Endothelial cell of umbilical vein (primary cell): Measurements from ENCODE around the gene GPR183. TPM values are rescaled to one million over a fixed set of nuclear protein-coding genes. Genes with fewer than 3 reads are reported as not detected.

ENCODE experiments used
- BruUV-seq: library from RNA; stranded (reverse); fragments of 400-500 nt; replicated peaks from 2 replicates; lab custom pipeline; 2021; lab: Mats Ljungman, UMichigan
- CTCF ChIA-PET: fragments of 300-600, 350-600 bp; sonication (Branson Sonifier 250); formaldehyde crosslinking; loops from one replicate; lab custom pipeline; 2021; ENCODE audit warnings: antibody characterized with exemption, inconsistent platforms; lab: Charles Lee
- POLR2A ChIA-PET: fragments of 300-600, 350-600 bp; sonication (Branson Sonifier 250); formaldehyde crosslinking; loops from one replicate; lab custom pipeline; 2021; ENCODE audit warnings: antibody characterized with exemption, inconsistent platforms; lab: Charles Lee
- DNase-seq: peaks from one replicate; pipeline ENCODE4 v3.0.0-alpha.2; 2011; ENCODE audit warnings: low read depth, low spot score
- FAIRE-seq: peaks from 2 replicates; lab custom pipeline; 2011; peaks lifted over from hg19 to GRCh38; lab: Jason Lieb, UNC
- H2AFZ ChIP-seq: 2 replicates; pipeline ENCODE4 v1.6.0; 2012; ENCODE audit warnings: low read depth, low read length, control low read depth, inconsistent platforms
- H3K27ac ChIP-seq: 2 replicates; pipeline ENCODE4 v1.5.1; 2011; ENCODE audit warnings: low read depth, mild to moderate bottlenecking, control low read depth, low read length, moderate library complexity; ENCODE audit not compliant: insufficient read depth
- H3K27me3 ChIP-seq, 2 experiments: 2 replicates each; pipeline versions ENCODE4 v1.6.0 to v1.6.1; 2011; ENCODE audit warnings: low read length in 2 of 2, mixed read lengths in 1 of 2; ENCODE audit not compliant: control insufficient read depth in 2 of 2, insufficient read depth in 2 of 2
- H3K36me3 ChIP-seq, 2 experiments: 2 replicates in 1 of 2; 3 replicates in 1 of 2; pipeline ENCODE4 v1.5.1; 2011; ENCODE audit warnings: low read length in 2 of 2, mild to moderate bottlenecking in 1 of 2, moderate library complexity in 1 of 2; ENCODE audit not compliant: control insufficient read depth in 2 of 2, insufficient read depth in 2 of 2; ENCODE audit errors: extremely low read depth in 1 of 2
- H3K4me1 ChIP-seq: 3 replicates; pipeline ENCODE4 v1.5.1; 2011; ENCODE audit warnings: mild to moderate bottlenecking, low read length; ENCODE audit not compliant: control insufficient read depth, insufficient read depth; ENCODE audit errors: extremely low read depth
- H3K4me2 ChIP-seq: 2 replicates; pipeline ENCODE4 v1.6.1; 2011; ENCODE audit warnings: low read length, control low read depth, mixed read lengths; ENCODE audit not compliant: insufficient read depth
- H3K4me3 ChIP-seq, 3 experiments: fragments of 200-600 bp in 1 of 3; sonication (generic), shearing (Covaris generic) in 1 of 3; replicated peaks in 1 of 3; 2 replicates each; pipeline ENCODE4 v1.5.1; 2011 to 2016; ENCODE audit warnings: control low read depth in 3 of 3, low read length in 3 of 3, mild to moderate bottlenecking in 2 of 3, inconsistent platforms in 1 of 3, low read depth in 1 of 3, moderate library complexity in 1 of 3; ENCODE audit not compliant: insufficient read depth in 1 of 3
- H3K79me2 ChIP-seq: 2 replicates; pipeline ENCODE4 v1.6.0; 2012; ENCODE audit warnings: low read length, inconsistent platforms; ENCODE audit not compliant: control insufficient read depth, insufficient read depth
- H3K9ac ChIP-seq: replicated peaks from 2 replicates; pipeline ENCODE3; 2011; ENCODE audit warnings: low read length, control low read depth; ENCODE audit not compliant: insufficient read depth; ENCODE audit errors: extremely low read depth
- H3K9me1 ChIP-seq: replicated peaks from 3 replicates; pipeline ENCODE4 v1.6.0; 2011; ENCODE audit warnings: mild to moderate bottlenecking, low read length; ENCODE audit not compliant: control insufficient read depth, insufficient read depth; ENCODE audit errors: extremely low read depth
- H3K9me3 ChIP-seq: replicated peaks from 2 replicates; pipeline ENCODE4 v1.5.1; 2012; ENCODE audit warnings: low read length, inconsistent platforms; ENCODE audit not compliant: control insufficient read depth, insufficient read depth
- H4K20me1 ChIP-seq: replicated peaks from 2 replicates; pipeline ENCODE3; 2011; ENCODE audit warnings: mild to moderate bottlenecking, low read length; ENCODE audit not compliant: control insufficient read depth, insufficient read depth; ENCODE audit errors: extremely low read depth
- EZH2 ChIP-seq: IDR thresholded peaks from 2 replicates; pipeline ENCODE4 v1.6.1; 2012; ENCODE audit warnings: borderline replicate concordance, low read depth, mild to moderate bottlenecking, moderate library complexity, low read length, inconsistent platforms; ENCODE audit not compliant: severe bottlenecking
- GATA2 ChIP-seq: IDR thresholded peaks from 2 replicates; pipeline ENCODE4 v1.7.0; 2011; ENCODE audit warnings: low read depth, mild to moderate bottlenecking, moderate library complexity, mixed read lengths, low read length; ENCODE audit not compliant: insufficient read length, insufficient read depth
- JUN ChIP-seq: IDR thresholded peaks from 2 replicates; pipeline ENCODE4 v1.6.1; 2011; ENCODE audit warnings: borderline replicate concordance, low read depth; ENCODE audit not compliant: insufficient read length, insufficient read depth
- MYC ChIP-seq: IDR thresholded peaks from one replicate; pipeline ENCODE4 v1.6.1; 2011; ENCODE audit warnings: mild to moderate bottlenecking, low read depth, low read length
- POLR2A ChIP-seq: IDR thresholded peaks from 2 replicates; pipeline ENCODE4 v1.6.1; 2012; ENCODE audit warnings: low read depth, mild to moderate bottlenecking, control low read depth, low read length
- POLR2AphosphoS5 ChIP-seq: IDR thresholded peaks from 2 replicates; pipeline ENCODE4 v1.6.1; 2012; ENCODE audit warnings: low read depth, mild to moderate bottlenecking, control low read depth, low read length, moderate library complexity; ENCODE audit not compliant: insufficient read depth
- dilution Hi-C: fragments of 300-500 bp; cut with MboI; formaldehyde crosslinking; loops from one replicate; pipeline ENCODE4 v1.15.0; 2019; ENCODE audit warnings: low sequenced_read_pairs; ENCODE audit not compliant: extremely low pct_ligation_motif_present
- intact Hi-C: fragments of 100-400 bp; cut with micrococcal nuclease; formaldehyde crosslinking; loops from one replicate; pipeline ENCODE4 v1.10.0; 2022
- polyA plus RNA-seq, 4 experiments: library from polyadenylated mRNA; depleted of rRNA in 3 of 4; stranded (reverse) in 3 of 4; unstranded in 1 of 4; fragments of >200 nt; gene quantifications; 2 replicates each; pipeline versions ENCODE4 v1.2.1 to v1.2.3, GENCODE V29; 2011 to 2012; ENCODE audit warnings: missing spikeins in 1 of 4
- total RNA-seq: library from RNA; stranded (reverse); gene quantifications from 2 replicates; pipeline ENCODE4 v1.2.3, GENCODE V29; 2021
- TF ChIP-seq, protein P1 (sequence below), 2 donors: IDR thresholded peaks; 1 replicate in 1 of 2; 2 replicates in 1 of 2; pipeline ENCODE4 v1.5.1; 2011; ENCODE audit warnings: low read length in 2 of 2, mild to moderate bottlenecking in 2 of 2, moderate library complexity in 2 of 2, control low read depth in 1 of 2, inconsistent platforms in 1 of 2, low read depth in 1 of 2; ENCODE audit not compliant: insufficient read depth in 1 of 2; ENCODE audit errors: extremely low read depth in 1 of 2
- TF ChIP-seq, protein P2 (sequence below): IDR thresholded peaks from 2 replicates; pipeline ENCODE4 v1.6.1; 2011; ENCODE audit not compliant: insufficient read depth, insufficient read length

The GPR183 gene
- total and polyA plus RNA-seq, 2 donors (not counting 3 experiments of a cell fraction or from before 2014, with no cell fraction given), result 0.23 TPM; not detected in 1

DNA sequence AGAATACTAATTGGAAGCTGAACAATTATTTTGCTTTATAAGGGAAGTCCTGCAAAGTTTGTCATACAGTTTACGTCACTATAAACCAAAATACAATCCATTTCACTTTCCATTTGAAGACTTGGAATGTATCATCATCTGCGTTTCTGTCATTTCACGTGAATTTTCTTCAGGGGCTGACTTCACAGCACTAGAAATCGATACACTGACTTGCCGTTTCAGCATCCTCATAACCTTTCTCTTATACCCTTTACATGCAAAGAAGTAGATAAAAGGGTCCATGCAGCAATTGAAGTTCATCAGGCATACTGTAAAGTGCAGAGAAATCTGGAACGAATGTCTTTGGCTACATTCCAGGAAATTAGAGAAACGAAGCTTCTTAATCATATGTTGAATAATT lies 12.2 kb downstream of the GPR183 start:
- Histone ChIP-seq H3K9ac (no peak overlapping the region), H3K4me2 (no peak overlapping the region), H3K4me3 (no peak overlapping the region), H3K9me3 (no peaks in the 10 kb centered on the region), H4K20me1 (no peaks in the 10 kb centered on the region), H3K36me3 (no peaks in the 10 kb centered on the region), H2AFZ (no peak overlapping the region), H3K27ac (no peak overlapping the region), H3K27me3 (no peaks in the 10 kb centered on the region), H3K79me2 (no peaks in the 10 kb centered on the region), H3K9me1 (no peaks in the 10 kb centered on the region), H3K4me1 (no peaks in the 10 kb centered on the region)
- TF ChIP-seq GATA2 (no peak), MYC (no peak), JUN (no peak), POLR2AphosphoS5 (no peak), POLR2A (no peak), EZH2 (no peak)
- TF ChIP-seq, protein P1, sequence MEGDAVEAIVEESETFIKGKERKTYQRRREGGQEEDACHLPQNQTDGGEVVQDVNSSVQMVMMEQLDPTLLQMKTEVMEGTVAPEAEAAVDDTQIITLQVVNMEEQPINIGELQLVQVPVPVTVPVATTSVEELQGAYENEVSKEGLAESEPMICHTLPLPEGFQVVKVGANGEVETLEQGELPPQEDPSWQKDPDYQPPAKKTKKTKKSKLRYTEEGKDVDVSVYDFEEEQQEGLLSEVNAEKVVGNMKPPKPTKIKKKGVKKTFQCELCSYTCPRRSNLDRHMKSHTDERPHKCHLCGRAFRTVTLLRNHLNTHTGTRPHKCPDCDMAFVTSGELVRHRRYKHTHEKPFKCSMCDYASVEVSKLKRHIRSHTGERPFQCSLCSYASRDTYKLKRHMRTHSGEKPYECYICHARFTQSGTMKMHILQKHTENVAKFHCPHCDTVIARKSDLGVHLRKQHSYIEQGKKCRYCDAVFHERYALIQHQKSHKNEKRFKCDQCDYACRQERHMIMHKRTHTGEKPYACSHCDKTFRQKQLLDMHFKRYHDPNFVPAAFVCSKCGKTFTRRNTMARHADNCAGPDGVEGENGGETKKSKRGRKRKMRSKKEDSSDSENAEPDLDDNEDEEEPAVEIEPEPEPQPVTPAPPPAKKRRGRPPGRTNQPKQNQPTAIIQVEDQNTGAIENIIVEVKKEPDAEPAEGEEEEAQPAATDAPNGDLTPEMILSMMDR (IDR thresholded peaks at IDR 0.05; ENCODE audit: extremely low read depth in 1 of 2, insufficient read depth in 1 of 2, low read depth in 1 of 2, low read length in 2 of 2), result no peak
- TF ChIP-seq, protein P2, sequence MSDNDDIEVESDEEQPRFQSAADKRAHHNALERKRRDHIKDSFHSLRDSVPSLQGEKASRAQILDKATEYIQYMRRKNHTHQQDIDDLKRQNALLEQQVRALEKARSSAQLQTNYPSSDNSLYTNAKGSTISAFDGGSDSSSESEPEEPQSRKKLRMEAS, result no peak
- BruUV-seq, result no TSS peak
- ChIA-PET CTCF (interaction anchor here (1.3 kb wide), 1 partner anchor 9 kb away, joined by 3 read pairs; no protein-coding TSS in a partner anchor), POLR2A (no interaction called here)
- intact Hi-C loops (no loop called here), dilution Hi-C loops (no loop called here)
- no peak for DNase-seq
- FAIRE-seq, result no peak
